ENCODE results near the gene STAG1. TPM values are rescaled to one million over a fixed set of nuclear protein-coding genes. Genes with fewer than 3 reads are reported as not detected.

Gene STAG1
- total RNA-seq, result 82.8 and 83.4 TPM in 2 replicates

DNA sequence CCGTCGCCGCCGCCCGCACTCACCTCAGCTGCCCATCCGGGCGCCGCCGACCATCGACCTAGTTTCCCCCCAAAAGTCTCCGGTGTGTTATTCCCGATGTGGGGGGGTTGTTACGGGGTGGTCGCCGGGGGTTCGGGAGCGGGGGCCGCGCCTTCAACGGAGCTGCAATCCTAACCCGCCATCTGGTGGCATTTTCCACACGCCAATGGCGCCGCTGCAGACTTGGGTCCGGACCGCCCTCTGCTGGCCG lies at the start of gene STAG1:
Gene STAG1, minus strand, starts transcription at position 207 of the 250 bp plus-strand sequence. CDS start 121,480 bp downstream, outside the sequence.

Small RNA genes lying within 50 kb of the gene (small RNA-seq; reads per million reads assigned to genes)
- not detected for gene RNU6-1284P
- gene RNU6-789P, result not detected

Other genes starting within 250 kb of the STAG1 start
- 15.3 and 16.3 TPM in 2 replicates for gene SLC35G2, start 66.7 kb upstream of the STAG1 start, total RNA-seq
- 63.1 and 69.4 TPM in 2 replicates for gene NCK1, start 109.8 kb upstream of the STAG1 start, total RNA-seq
- gene IL20RB, start 205.6 kb upstream of the STAG1 start, total RNA-seq, result 0.65 and 0.91 TPM in 2 replicates

Data from articular chondrocyte of knee joint (primary cell).